GM18867 (cell line): ENCODE data around the gene FAM222A.
"Not testable (repeated sequence)": the region's sequence is repeated elsewhere in the genome, so short reads cannot be mapped to it uniquely, and the experiment has no call there.

ENCODE experiments used
- ATAC-seq: cut with Tn5 transposase; IDR thresholded peaks from one replicate; pipeline ENCODE4 v1.9.1; 2021; ENCODE audit warnings: mild to moderate bottlenecking, moderate library complexity; ENCODE audit not compliant: unreplicated experiment

FAM222A gene

GRCh38 chr12:109693653-109694600 is 19.7 kb upstream of the FAM222A start:
- no peak for ATAC-seq

GRCh38 chr12:109694629-109695028 is 19.0 kb upstream of the FAM222A start:
- not testable (repeated sequence) for ATAC-seq

DNA sequence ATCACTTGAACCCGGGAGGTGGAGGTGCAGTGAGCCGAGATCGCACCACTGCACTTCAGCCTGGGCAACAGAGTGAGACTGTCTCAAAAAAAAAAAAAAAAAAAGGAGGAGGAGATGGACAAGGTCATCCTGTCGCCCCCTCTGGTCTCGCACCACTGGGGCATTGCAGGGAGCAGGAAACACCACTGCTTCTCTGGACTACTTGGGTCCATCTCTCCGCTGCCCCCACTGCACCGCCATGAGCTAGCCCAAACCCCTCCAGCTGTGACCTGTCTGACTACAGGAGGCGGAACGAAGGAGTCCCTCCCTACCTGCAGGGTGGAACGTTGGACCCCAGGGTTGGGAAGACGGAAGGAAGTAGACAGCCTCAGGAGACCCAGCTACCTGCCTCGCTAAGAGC is 18.2 kb upstream of the FAM222A start:
- ATAC-seq: no peak

- ATAC-seq: no peak
Measured at GRCh38 chr12:109695961-109696461, 17.6 kb upstream of the FAM222A start.

- ATAC-seq: no peak
Measured at GRCh38 chr12:109696485-109697269, 16.9 kb upstream of the FAM222A start.

DNA sequence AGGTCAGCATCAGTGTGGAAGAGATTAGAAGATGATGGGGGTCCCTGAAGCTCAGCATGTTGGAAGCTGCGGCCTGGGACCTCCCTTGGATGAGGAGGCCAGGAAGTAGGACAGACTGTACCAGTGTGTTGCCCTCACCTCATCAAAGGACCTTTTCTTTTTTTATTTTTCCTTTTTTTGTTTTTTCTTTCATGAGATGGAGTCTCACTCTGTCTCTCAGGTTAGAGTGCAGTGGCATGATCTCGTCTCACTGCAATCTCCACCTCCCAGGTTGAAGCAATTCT is 16.4 kb upstream of the FAM222A start:
- no peak for ATAC-seq

GRCh38 chr12:109697877-109698468 is 15.7 kb upstream of the FAM222A start:
- no peak for ATAC-seq

- ATAC-seq: no peak
Measured at GRCh38 chr12:109698820-109699219, 14.8 kb upstream of the FAM222A start.

DNA sequence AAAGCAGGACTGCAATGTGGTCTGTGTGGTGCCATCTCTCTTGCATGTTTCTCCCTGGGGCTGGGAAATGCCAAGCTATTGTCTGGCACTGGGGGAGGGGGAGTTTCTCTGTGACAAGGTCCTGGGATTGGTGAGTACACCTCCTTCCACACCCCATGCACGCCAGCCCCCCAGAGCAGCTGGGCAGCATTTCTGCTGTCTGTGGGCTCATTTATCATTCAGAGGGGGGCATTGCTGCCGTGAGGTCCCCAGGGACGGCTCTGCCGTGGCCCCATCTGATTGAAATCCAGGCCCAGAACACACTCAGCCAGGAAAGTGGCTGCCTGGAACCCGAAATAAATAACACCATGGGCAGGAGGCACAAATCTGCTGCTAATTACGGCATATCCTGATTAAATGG is 12.6 kb upstream of the FAM222A start:
- no peak for ATAC-seq

GRCh38 chr12:109702111-109702841 is 11.3 kb upstream of the FAM222A start:
- ATAC-seq: no peak

DNA sequence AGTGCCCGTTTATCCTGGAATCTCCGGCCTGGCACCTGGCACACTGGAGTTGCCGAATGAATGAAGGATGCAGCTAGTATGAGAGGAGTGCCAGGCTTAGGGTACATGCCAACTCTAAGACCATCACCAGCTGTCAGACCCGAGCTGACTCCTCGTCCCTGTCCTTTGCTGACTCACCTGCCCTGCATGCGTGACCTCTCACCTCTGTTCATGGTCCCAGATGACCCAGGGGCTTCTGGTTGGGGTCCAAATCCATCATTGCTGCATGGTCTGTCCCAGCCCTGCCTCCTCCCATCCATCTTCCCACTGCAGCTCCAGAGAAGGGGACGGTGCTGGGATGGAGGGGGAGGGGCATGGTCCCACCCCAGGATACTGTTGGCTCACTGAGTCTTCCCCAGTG is 9.9 kb upstream of the FAM222A start:
- no peak for ATAC-seq

DNA sequence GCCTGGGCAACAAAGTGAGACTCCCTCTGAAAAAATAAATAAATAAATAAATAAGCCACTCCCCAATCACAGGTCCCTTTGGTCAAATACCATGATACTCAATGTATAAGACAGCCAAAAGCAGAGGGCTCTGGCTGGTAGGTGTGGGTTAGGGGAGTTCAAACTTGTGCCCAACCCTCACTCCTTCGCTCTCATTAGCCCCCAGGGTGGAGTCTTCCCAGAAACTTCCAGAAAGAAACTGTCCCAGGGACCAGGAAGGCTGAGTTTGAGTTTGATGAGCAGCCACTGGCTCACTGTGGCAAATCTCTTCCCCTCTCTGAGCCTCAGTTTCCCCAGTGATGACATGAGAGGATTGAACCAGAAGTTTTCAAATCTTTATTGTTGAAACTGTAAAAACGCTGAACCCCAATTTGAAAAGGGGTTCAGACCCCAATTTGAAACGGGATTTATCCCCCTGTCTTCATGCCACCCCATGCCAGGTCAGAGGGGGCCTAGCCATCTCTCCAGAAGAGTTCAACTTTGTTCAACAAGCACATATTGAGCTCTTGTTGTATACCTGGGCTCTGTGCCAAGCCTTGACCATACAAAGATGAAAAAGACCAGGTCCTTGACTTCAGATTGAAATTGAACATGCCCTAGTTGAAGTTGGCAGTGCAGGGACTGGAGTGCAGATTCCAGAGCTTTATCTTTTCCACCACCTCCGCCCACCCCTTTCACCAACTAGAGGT is 9.1 kb upstream of the FAM222A start:
- ATAC-seq: no peak

DNA sequence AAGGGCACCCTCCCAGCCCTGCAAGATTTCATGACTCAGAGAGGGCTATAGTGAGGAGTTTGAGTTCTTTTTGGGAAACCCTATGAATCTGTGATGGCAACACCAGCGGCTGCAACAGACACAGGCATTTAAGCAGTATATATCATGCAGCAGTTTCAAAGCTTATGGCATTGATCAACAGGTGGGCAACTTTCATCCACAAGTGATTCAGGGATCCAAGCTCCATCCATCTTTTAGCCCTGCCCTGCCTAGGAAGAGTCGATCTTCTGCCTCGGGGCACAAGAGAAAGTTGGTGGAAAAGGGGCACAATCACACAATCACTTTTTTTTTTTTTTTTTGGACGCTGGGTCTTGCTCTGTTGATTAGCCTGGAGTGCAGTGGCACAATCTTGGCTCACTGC is 8.3 kb upstream of the FAM222A start:
- no peak for ATAC-seq

- ATAC-seq: no peak
Measured at GRCh38 chr12:109706398-109706746, 7.3 kb upstream of the FAM222A start.

DNA sequence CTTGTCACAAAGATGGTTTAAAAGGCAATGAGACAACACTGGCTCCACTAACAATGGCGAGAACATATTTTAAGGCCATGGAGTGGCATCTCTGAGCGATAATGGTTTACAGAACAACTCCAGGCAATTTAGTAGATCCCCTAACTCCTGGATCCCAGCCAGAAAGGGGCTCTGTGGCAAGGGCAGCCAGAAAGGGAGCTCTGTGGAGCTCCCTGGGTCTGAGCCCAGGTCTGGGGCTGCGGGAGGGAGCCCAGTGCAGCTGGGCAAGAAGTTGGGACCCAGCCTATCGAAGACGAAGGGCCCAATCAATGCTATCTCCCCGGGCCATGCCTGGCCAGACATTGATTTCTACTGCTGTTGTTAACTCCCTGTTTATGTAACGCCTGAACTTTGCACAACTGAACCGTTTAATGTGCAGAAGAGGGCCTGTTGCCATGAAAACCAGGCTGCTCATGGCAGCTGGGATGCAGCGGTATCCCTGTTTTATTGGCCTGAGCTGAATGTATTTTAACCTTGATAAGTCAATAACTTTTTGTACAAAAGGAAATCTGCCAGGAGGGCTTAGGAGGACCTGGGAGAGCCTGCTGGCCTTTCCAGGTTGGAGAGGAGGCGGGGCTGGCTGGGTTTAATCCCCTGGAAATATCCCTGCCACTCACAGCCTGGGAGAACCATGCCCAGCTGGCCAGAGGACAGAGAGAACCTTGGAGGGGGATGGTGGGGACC is 6.7 kb upstream of the FAM222A start:
- no peak for ATAC-seq

- ATAC-seq: no peak
Measured at GRCh38 chr12:109707470-109707821, 6.2 kb upstream of the FAM222A start.

DNA sequence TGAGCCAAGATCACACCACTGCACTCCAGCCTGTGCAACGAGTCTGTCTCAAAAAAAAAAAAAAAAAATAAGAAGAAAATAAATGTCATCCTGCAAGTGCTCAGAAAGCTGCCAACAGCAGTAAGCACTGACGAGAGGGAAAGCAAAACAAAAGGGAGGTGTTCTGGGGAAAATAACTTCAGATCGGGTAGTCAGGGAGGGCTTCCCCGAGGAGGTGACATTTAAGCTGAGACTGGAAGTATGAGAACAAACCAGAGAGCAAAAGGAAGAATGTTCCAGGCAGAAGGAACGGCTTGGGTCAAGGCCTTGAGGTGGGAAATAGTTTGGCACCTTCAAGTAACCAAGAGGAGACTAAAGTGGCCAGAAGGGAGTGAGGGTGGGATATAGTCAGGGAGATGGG is 4.7 kb upstream of the FAM222A start:
- ATAC-seq: no peak

GRCh38 chr12:109709401-109709991 is 4.1 kb upstream of the FAM222A start:
- no peak for ATAC-seq

GRCh38 chr12:109710205-109710746 is 3.3 kb upstream of the FAM222A start:
- ATAC-seq: no peak
